ENCODE measurements around the gene LSM12.

Gene LSM12

DNA sequence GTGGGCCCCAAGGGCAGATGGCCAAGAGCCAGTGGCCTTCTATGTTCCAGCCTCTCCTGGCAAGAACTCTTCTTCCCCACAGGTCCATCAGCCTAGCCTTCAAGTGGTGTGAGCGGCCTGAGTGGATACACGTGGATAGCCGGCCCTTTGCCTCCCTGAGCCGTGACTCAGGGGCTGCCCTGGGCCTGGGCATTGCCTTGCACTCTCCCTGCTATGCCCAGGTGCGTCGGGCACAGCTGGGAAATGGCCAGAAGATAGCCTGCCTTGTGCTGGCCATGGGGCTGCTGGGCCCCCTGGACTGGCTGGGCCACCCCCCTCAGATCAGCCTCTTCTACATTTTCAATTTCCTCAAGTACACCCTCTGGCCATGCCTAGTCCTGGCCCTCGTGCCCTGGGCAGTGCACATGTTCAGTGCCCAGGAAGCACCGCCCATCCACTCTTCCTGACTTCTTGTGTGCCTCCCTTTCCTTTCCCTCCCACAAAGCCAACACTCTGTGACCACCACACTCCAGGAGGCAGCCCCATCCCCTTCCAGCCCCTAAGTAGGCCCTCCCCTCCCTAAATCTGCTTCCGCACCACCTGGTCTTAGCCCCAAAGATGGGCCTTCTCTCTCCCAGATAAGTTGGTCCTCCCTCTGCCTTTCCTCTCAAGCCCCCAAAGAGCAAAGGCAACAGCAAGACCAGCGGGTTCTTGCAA lies 9.3 kb upstream of the LSM12 start:
- no peak for DNase-seq (ENCODE audit: low spot score)
- in situ Hi-C loops (cut with MboI; ENCODE audit: low pct_unique_long_range_greater_than_20kb, low sequenced_read_pairs, unreplicated experiment) = no loop called here
- TF ChIP-seq, protein P1, sequence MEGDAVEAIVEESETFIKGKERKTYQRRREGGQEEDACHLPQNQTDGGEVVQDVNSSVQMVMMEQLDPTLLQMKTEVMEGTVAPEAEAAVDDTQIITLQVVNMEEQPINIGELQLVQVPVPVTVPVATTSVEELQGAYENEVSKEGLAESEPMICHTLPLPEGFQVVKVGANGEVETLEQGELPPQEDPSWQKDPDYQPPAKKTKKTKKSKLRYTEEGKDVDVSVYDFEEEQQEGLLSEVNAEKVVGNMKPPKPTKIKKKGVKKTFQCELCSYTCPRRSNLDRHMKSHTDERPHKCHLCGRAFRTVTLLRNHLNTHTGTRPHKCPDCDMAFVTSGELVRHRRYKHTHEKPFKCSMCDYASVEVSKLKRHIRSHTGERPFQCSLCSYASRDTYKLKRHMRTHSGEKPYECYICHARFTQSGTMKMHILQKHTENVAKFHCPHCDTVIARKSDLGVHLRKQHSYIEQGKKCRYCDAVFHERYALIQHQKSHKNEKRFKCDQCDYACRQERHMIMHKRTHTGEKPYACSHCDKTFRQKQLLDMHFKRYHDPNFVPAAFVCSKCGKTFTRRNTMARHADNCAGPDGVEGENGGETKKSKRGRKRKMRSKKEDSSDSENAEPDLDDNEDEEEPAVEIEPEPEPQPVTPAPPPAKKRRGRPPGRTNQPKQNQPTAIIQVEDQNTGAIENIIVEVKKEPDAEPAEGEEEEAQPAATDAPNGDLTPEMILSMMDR (IDR thresholded peaks at IDR 0.05; ENCODE audit: extremely low read depth, insufficient read depth, missing control alignments) = no peak

DNA sequence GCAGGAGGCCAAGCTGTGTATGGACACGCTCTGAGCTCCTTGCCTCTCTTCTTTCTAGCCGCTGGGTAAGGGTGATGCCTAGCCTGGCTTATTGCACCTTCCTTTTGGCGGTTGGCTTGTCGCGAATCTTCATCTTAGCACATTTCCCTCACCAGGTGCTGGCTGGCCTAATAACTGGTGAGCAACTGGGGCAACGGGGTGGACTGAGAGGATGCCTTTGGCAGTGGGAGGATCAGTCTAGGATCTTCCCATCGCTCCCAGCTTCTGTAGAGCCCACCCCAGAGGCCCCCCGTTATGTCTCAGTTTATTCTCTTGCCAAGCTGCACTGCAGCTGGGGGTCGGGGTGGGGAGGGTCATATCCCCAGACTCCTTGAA lies 8.4 kb upstream of the LSM12 start:
- in situ Hi-C loops (cut with MboI; ENCODE audit: low pct_unique_long_range_greater_than_20kb, low sequenced_read_pairs, unreplicated experiment) = no loop called here
- TF ChIP-seq, protein P1 (IDR thresholded peaks at IDR 0.05; ENCODE audit: extremely low read depth, insufficient read depth, missing control alignments) = no peak
- DNase-seq (ENCODE audit: low spot score) = no peak

DNA sequence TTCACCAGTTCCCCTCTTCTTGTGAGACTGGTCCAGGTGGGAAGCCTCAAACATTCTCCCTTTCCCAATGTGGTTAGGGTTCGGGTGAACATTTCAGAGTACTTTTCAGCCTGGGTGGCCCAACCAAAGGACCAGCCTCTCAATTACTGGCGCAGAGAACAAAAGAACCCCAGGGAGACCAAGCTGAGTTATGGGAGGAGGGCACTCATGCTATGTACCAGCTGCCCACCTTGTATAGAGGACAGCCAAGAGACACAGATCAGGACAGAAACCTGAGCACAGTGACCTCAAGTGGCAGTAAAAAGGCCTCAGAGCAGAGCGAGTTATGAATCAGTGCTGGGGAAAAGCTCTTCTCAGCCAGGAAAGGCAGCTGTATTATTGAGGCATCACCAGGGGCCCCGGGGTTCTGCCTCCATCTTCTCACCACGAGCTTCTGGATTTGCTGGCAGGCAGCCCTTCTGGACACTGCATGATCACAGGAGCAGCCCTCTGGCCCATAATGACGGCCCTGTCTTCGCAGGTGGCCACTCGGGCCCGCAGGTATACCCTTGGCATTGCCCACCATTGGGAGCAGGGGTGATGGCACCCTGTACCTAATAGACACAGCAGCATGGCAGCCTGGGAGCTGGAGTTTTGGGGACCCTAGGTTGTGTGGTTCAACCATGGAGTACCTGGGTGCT lies 7.9 kb upstream of the LSM12 start:
- TF ChIP-seq, protein P1 (IDR thresholded peaks at IDR 0.05; ENCODE audit: extremely low read depth, insufficient read depth, missing control alignments) = no peak
- no peak for DNase-seq (ENCODE audit: low spot score)
- in situ Hi-C loops (cut with MboI; ENCODE audit: low pct_unique_long_range_greater_than_20kb, low sequenced_read_pairs, unreplicated experiment) = no loop called here

GRCh38 chr17:44071772-44072171 lies 5.3 kb upstream of the LSM12 start:
- in situ Hi-C loops (cut with MboI; ENCODE audit: low pct_unique_long_range_greater_than_20kb, low sequenced_read_pairs, unreplicated experiment) = no loop called here
- TF ChIP-seq, protein P1 (IDR thresholded peaks at IDR 0.05; ENCODE audit: extremely low read depth, insufficient read depth, missing control alignments) = no peak
- DNase-seq (ENCODE audit: low spot score) = no peak

- in situ Hi-C loops (cut with MboI; ENCODE audit: low pct_unique_long_range_greater_than_20kb, low sequenced_read_pairs, unreplicated experiment) = no loop called here
- TF ChIP-seq, protein P1 (IDR thresholded peaks at IDR 0.05; ENCODE audit: extremely low read depth, insufficient read depth, missing control alignments) = no peak
These were observed 4.7 kb upstream of the LSM12 start for GRCh38 chr17:44071198-44071520.

GRCh38 chr17:44070455-44071197 lies 4.2 kb upstream of the LSM12 start, which contains the start of gene G6PC3:
Gene G6PC3, plus strand, starts transcription at chr17:44070735. Its CDS starts 231 bp downstream, at chr17:44070966.
- TF ChIP-seq, protein P1 (IDR thresholded peaks at IDR 0.05; ENCODE audit: extremely low read depth, insufficient read depth, missing control alignments) = peak; percentile 9
- in situ Hi-C loops (cut with MboI; ENCODE audit: low pct_unique_long_range_greater_than_20kb, low sequenced_read_pairs, unreplicated experiment) = no loop called here
- peak; percentile 96 for DNase-seq (ENCODE audit: low spot score)

More at GRCh38 chr17:44071198-44071520, 4.7 kb upstream of the LSM12 start:
- no peak for DNase-seq (ENCODE audit: low spot score)

Measured in GM13977 (cell line).